Measurements from ENCODE around the gene TERT.

TERT gene

GRCh38 chr5:1241509-1242080 lies 53.3 kb downstream of the TERT start:
- H3K4me2 ChIP-seq (ENCODE audit: low read depth, low read length, poor library complexity, severe bottlenecking) = no peak overlapping the region
- no peaks in the 10 kb centered on the region for H3K36me3 ChIP-seq (ENCODE audit: insufficient read depth, low read length)
- no peaks in the 10 kb centered on the region for H3K79me2 ChIP-seq (ENCODE audit: insufficient read depth, low read length)
- no peaks in the 10 kb centered on the region for H3K9me2 ChIP-seq (replicated peaks; ENCODE audit: low read depth, low read length)
- no peaks in the 10 kb centered on the region for H4K20me1 ChIP-seq (ENCODE audit: insufficient read depth, low read length, poor library complexity, severe bottlenecking)
- H3K4me3 ChIP-seq (ENCODE audit: low read length, poor library complexity, severe bottlenecking) = no peak overlapping the region
- H3F3A ChIP-seq (ENCODE audit: low read depth) = no peaks in the 10 kb centered on the region
- no peaks in the 10 kb centered on the region for H3K27me3 ChIP-seq (ENCODE audit: insufficient read depth, low read length, poor library complexity, severe bottlenecking)
- no peak overlapping the region for H3K9ac ChIP-seq (ENCODE audit: low read depth, low read length, poor library complexity, severe bottlenecking)
- H3K4me1 ChIP-seq (ENCODE audit: insufficient read depth, low read length, poor library complexity, severe bottlenecking) = no peaks in the 10 kb centered on the region
- no peak overlapping the region for H2AFZ ChIP-seq (ENCODE audit: low read length)
- TF ChIP-seq CTCF (conservative IDR thresholded peaks at IDR 0.05; ENCODE audit: low read length) = no peak
- TF ChIP-seq EZH2phosphoT487 (IDR thresholded peaks at IDR 0.05; ENCODE audit: borderline replicate concordance) = no peak
- no peaks in the 10 kb centered on the region for H3K9me3 ChIP-seq (ENCODE audit: insufficient read depth, low read depth, low read length)

GRCh38 chr5:1240496-1241260 lies 54.2 kb downstream of the TERT start:
- Histone ChIP-seq H3K79me2 (ENCODE audit: insufficient read depth, low read length) (no peaks in the 10 kb centered on the region), H3K9me3 (ENCODE audit: insufficient read depth, low read depth, low read length) (no peaks in the 10 kb centered on the region), H3K4me2 (ENCODE audit: low read depth, low read length, poor library complexity, severe bottlenecking) (no peak overlapping the region), H3K9ac (ENCODE audit: low read depth, low read length, poor library complexity, severe bottlenecking) (no peak overlapping the region), H2AFZ (ENCODE audit: low read length) (no peak overlapping the region), H3K27me3 (ENCODE audit: insufficient read depth, low read length, poor library complexity, severe bottlenecking) (no peaks in the 10 kb centered on the region), H3F3A (ENCODE audit: low read depth) (no peaks in the 10 kb centered on the region), H3K4me1 (ENCODE audit: insufficient read depth, low read length, poor library complexity, severe bottlenecking) (no peaks in the 10 kb centered on the region), H3K36me3 (ENCODE audit: insufficient read depth, low read length) (no peaks in the 10 kb centered on the region), H4K20me1 (ENCODE audit: insufficient read depth, low read length, poor library complexity, severe bottlenecking) (no peaks in the 10 kb centered on the region), H3K4me3 (ENCODE audit: low read length, poor library complexity, severe bottlenecking) (no peak overlapping the region), H3K9me2 (replicated peaks; ENCODE audit: low read depth, low read length) (no peaks in the 10 kb centered on the region)
- no peak for TF ChIP-seq CTCF (conservative IDR thresholded peaks at IDR 0.05; ENCODE audit: low read length)
- TF ChIP-seq EZH2phosphoT487 (IDR thresholded peaks at IDR 0.05; ENCODE audit: borderline replicate concordance) = no peak

- Histone ChIP-seq H2AFZ (ENCODE audit: low read length) (no peak overlapping the region), H3K9me2 (replicated peaks; ENCODE audit: low read depth, low read length) (no peaks in the 10 kb centered on the region), H3K4me1 (ENCODE audit: insufficient read depth, low read length, poor library complexity, severe bottlenecking) (no peaks in the 10 kb centered on the region), H3K4me3 (ENCODE audit: low read length, poor library complexity, severe bottlenecking) (no peak overlapping the region), H3K4me2 (ENCODE audit: low read depth, low read length, poor library complexity, severe bottlenecking) (no peak overlapping the region), H4K20me1 (ENCODE audit: insufficient read depth, low read length, poor library complexity, severe bottlenecking) (no peaks in the 10 kb centered on the region), H3K79me2 (ENCODE audit: insufficient read depth, low read length) (no peaks in the 10 kb centered on the region), H3K27me3 (ENCODE audit: insufficient read depth, low read length, poor library complexity, severe bottlenecking) (no peaks in the 10 kb centered on the region), H3K9me3 (ENCODE audit: insufficient read depth, low read depth, low read length) (peaks cover 4% of the 10 kb centered on the region; the same call in 1 of the 2 replicates), H3K36me3 (ENCODE audit: insufficient read depth, low read length) (no peaks in the 10 kb centered on the region), H3F3A (ENCODE audit: low read depth) (no peaks in the 10 kb centered on the region), H3K9ac (ENCODE audit: low read depth, low read length, poor library complexity, severe bottlenecking) (no peak overlapping the region)
- TF ChIP-seq CTCF (conservative IDR thresholded peaks at IDR 0.05; ENCODE audit: low read length) (no peak), EZH2phosphoT487 (IDR thresholded peaks at IDR 0.05; ENCODE audit: borderline replicate concordance) (no peak)
These were observed 55.2 kb downstream of the TERT start for GRCh38 chr5:1239505-1240251.
